ENCODE results near the gene COBLL1.

COBLL1 gene

DNA sequence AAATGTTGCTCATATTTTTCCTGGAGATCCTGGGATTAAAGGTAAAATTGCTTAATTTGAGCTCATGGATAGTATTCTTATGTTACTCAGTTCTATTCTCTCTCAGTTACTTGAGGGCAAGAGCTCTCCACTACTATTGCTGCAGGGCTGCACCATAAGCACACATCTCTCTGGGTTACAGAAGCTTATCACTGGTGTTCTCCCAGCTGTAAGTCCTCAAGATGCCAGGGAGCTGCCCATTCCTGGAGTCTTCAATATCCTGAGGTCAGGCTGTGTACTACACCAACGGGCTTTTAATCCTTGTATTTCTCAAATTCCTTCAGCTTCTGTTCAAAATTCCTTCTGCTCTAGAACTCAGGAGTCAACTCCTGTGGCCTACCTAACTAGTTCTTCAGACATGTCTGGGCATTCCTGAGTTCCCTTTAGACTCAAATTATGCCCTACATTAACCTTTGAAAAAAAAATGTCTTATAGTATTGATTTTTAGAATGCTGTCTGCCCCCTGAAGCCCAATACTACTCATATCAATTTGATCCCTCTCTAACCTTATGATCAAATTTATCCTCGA lies 17.7 kb upstream of the COBLL1 start:
- TF ChIP-seq Cebpa-rat (IDR thresholded peaks at IDR 0.05), result no peak
- H3K27ac ChIP-seq, result no peak overlapping the region
- no peaks in the 10 kb centered on the region for H3K4me1 ChIP-seq
- no peaks in the 10 kb centered on the region for H3K9me3 ChIP-seq
- H3K36me3 ChIP-seq, result no peaks in the 10 kb centered on the region
- H4K20me1 ChIP-seq, result no peaks in the 10 kb centered on the region
- no peak overlapping the region for H3K9ac ChIP-seq
- no peak overlapping the region for H3K4me2 ChIP-seq
- no peaks in the 10 kb centered on the region for H3K27me3 ChIP-seq
- H3K4me3 ChIP-seq, result no peak overlapping the region

DNA sequence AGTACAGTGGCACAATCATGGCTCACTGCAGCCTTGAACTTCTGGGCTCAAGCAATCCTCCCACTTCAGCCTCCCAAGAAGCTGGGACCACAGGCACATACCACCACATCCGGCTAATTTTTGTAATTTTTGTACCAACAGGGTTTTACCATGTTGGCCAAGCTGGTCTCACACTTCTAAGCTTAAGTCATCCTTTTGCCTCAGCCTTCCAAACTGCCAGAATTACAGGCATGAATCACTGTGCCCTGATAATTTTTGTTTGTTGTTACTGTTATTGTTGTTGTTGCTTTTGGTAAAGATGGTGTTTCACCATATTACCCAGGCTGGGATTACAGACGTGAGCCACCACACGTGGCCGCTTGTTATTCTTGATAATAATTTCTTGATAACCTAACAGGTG lies 10.5 kb upstream of the COBLL1 start:
- Histone ChIP-seq H3K4me2 (no peak overlapping the region), H3K9ac (no peak overlapping the region), H3K36me3 (no peaks in the 10 kb centered on the region), H3K9me3 (no peaks in the 10 kb centered on the region), H3K27ac (no peak overlapping the region), H3K4me3 (no peak overlapping the region), H3K4me1 (no peaks in the 10 kb centered on the region), H3K27me3 (no peaks in the 10 kb centered on the region), H4K20me1 (no peaks in the 10 kb centered on the region)
- TF ChIP-seq Cebpa-rat (IDR thresholded peaks at IDR 0.05), result no peak

DNA sequence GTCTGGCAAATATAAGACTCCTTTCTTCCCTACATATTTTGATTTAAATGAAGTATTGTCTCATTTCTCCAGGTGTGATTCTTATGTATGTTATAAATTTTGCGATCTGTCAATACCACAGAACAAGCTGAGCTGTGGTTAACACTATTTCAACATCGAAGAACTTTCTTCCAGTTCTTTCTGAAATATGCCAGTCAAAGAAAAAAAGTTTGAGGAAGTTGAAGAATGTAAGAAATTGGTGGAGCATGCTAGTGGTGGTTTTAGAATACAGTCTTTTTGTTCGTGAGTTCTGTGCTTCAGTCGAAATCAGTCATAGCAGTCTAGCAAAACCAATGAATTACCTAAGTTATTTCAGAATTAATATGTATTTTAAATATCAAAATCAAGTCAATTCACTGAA lies 8.6 kb upstream of the COBLL1 start:
- TF ChIP-seq Cebpa-rat (IDR thresholded peaks at IDR 0.05), result no peak
- Histone ChIP-seq H3K27ac (no peak overlapping the region), H3K9ac (no peak overlapping the region), H3K36me3 (no peaks in the 10 kb centered on the region), H3K27me3 (no peaks in the 10 kb centered on the region), H3K4me3 (no peak overlapping the region), H3K4me2 (no peak overlapping the region), H4K20me1 (no peaks in the 10 kb centered on the region), H3K4me1 (no peaks in the 10 kb centered on the region), H3K9me3 (no peaks in the 10 kb centered on the region)

DNA sequence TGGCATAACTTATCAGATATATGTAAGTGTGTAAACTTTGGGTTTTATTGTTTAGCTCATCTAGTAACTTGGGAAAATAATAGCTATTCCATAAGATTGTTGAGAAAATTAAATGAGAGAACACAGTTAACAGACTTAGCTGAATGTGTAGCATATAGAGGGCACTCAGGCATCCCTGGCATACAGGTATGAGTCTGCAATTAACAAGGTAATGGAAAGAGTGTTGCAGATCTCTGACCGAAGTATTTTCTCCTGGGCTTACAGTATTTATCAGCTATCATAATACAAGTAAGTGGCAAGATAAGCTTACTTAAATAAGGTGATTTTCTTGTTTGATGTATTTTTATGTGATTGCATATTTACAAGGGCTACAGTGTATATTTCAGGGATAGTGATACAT lies 7.9 kb upstream of the COBLL1 start:
- TF ChIP-seq Cebpa-rat (IDR thresholded peaks at IDR 0.05), result no peak
- Histone ChIP-seq H3K27me3 (no peaks in the 10 kb centered on the region), H4K20me1 (no peaks in the 10 kb centered on the region), H3K9me3 (no peaks in the 10 kb centered on the region), H3K27ac (no peak overlapping the region), H3K4me2 (no peak overlapping the region), H3K36me3 (no peaks in the 10 kb centered on the region), H3K4me1 (no peaks in the 10 kb centered on the region), H3K9ac (no peak overlapping the region), H3K4me3 (no peak overlapping the region)

DNA sequence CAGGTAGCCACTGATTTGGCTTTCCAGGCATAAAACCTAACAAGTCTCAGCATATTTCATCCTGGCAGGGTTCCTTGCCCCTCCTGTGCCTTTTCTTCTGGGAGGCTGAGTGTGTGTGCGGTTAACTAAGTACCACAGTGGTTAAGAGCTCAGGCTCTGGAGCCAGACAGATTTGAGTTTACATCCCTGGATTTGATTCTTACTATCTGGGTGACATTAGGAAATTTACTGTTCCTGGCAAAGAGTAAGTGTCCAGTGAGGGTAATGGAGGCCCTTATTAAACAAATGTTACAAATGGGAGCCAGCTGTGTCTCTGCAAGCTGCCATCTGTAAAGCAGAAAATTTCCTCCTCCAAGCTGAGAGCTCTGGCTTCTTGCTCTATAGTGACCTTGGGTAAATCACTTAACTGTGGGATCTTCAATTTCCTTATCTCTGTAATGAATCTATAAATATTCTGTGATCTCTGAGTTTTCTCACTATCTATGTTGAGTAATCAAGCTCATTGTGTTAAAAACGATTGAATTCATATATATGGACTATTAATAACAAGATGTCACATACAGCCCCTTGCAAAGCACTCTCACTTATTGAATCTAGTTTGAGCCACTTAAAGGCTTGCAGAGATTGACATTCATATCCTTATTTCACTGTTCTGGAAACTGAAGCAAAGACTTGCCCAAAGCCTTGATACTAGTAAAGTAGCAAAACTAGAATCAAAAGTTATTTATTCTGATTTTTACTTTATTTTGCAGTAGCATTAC lies 6.5 kb upstream of the COBLL1 start:
- Histone ChIP-seq H3K9ac (no peak overlapping the region), H3K27me3 (no peaks in the 10 kb centered on the region), H3K4me1 (no peaks in the 10 kb centered on the region), H3K4me2 (no peak overlapping the region), H3K9me3 (no peaks in the 10 kb centered on the region), H3K4me3 (no peak overlapping the region), H4K20me1 (no peaks in the 10 kb centered on the region), H3K36me3 (no peaks in the 10 kb centered on the region), H3K27ac (no peak overlapping the region)
- TF ChIP-seq Cebpa-rat (IDR thresholded peaks at IDR 0.05), result no peak

DNA sequence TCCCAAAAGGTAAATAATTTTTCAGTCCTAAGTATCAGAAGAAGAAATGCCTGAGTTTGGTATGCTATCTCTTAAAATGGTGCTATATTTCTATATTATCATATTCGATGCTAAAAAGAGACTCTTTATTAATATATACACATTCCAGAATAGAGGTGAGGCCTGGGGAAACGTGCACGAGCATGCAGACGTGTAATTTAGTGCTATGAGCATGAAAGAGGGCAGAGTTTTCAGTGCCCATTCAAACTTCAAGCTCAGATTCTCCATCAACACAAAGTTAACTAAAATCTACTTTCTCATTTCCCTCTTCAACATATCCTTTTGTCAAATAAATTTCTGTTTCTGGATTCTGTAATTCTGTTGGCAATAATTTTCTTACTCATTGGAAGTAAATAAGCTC lies 5.7 kb upstream of the COBLL1 start:
- H3K27ac ChIP-seq, result no peak overlapping the region
- no peaks in the 10 kb centered on the region for H3K9me3 ChIP-seq
- no peaks in the 10 kb centered on the region for H3K4me1 ChIP-seq
- H3K27me3 ChIP-seq, result no peaks in the 10 kb centered on the region
- no peaks in the 10 kb centered on the region for H3K36me3 ChIP-seq
- no peak for TF ChIP-seq Cebpa-rat (IDR thresholded peaks at IDR 0.05)
- H4K20me1 ChIP-seq, result no peaks in the 10 kb centered on the region
- H3K4me2 ChIP-seq, result no peak overlapping the region
- no peak overlapping the region for H3K4me3 ChIP-seq
- H3K9ac ChIP-seq, result no peak overlapping the region

DNA sequence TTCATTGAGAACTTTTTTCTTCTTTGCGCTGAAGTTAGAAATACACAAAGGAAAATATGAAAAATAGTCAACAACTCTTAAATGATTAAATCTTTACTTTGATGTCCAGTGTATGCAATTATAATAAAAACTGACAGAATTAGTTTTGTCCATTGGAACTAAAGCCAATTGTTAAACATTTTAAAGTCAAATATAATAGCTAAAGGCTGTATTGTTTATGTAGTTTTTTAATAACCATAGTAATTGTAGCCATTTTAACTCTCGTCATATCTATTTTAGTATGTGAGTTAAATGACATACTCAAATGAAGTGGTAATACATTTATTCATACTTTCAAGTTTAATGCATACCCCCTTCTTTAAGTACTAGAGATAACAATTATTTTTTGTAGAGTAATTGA lies 4.7 kb upstream of the COBLL1 start:
- H3K36me3 ChIP-seq, result no peaks in the 10 kb centered on the region
- H3K9ac ChIP-seq, result no peak overlapping the region
- no peak overlapping the region for H3K4me2 ChIP-seq
- no peak overlapping the region for H3K27ac ChIP-seq
- no peaks in the 10 kb centered on the region for H3K9me3 ChIP-seq
- no peaks in the 10 kb centered on the region for H3K27me3 ChIP-seq
- H3K4me1 ChIP-seq, result no peaks in the 10 kb centered on the region
- TF ChIP-seq Cebpa-rat (IDR thresholded peaks at IDR 0.05), result no peak
- no peaks in the 10 kb centered on the region for H4K20me1 ChIP-seq
- no peak overlapping the region for H3K4me3 ChIP-seq

DNA sequence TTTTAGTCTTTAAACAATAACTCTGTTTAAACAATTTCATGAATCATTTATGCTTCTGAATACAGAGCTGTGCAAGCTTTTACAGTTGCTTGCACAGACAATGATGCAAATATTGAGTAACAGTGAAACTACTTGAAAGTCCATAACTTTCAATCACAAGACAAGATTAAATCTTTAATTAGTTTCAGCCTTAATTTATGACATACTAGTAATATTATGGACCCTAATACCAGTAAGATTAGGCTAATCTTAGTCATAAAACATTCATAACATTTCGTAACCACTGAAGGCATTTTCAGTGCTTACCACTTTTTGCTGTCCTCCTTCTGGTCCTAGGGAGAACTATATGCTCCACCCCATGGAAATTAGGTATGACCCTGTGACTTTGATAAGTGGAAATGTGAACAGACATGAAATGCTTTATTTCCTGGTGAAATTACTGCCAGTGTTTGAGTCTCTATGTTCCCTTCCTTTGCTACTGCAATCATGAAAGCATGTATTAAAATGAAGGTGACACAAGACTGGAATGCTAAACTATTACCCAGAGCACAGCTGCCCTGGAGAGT lies 1.8 kb upstream of the COBLL1 start:
- Histone ChIP-seq H3K36me3 (no peaks in the 10 kb centered on the region), H3K27me3 (peaks cover 20% of the 10 kb centered on the region), H3K9ac (no peak overlapping the region), H3K4me2 (no peak overlapping the region), H3K9me3 (no peaks in the 10 kb centered on the region), H4K20me1 (no peaks in the 10 kb centered on the region), H3K27ac (no peak overlapping the region), H3K4me1 (peaks cover 8% of the 10 kb centered on the region), H3K4me3 (no peak overlapping the region)
- TF ChIP-seq Cebpa-rat (IDR thresholded peaks at IDR 0.05), result no peak

DNA sequence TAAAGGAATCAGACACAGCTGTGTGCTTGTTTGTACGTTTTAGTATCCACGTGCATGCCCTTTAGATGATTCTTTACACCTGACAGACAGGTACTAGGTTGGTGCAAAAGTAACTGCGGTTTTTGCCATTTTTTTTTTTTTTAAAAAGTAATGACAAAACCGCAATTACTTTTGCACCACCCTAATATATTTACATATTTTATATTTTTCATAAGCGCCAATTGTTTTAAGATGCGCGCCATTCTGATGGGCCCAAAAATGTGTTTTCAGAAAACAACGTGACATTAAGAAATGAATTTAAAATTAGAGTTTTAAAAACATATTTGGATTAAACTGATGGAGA lies 972 bp upstream of the COBLL1 start:
- no peak overlapping the region for H3K4me3 ChIP-seq
- no peaks in the 10 kb centered on the region for H4K20me1 ChIP-seq
- H3K27me3 ChIP-seq, result peaks cover 20% of the 10 kb centered on the region
- no peak for TF ChIP-seq Cebpa-rat (IDR thresholded peaks at IDR 0.05)
- peaks cover 8% of the 10 kb centered on the region for H3K4me1 ChIP-seq
- H3K9ac ChIP-seq, result no peak overlapping the region
- no peaks in the 10 kb centered on the region for H3K36me3 ChIP-seq
- peak overlapping the region; percentile 96; the same call in 1 of the 2 replicates for H3K4me2 ChIP-seq
- no peaks in the 10 kb centered on the region for H3K9me3 ChIP-seq
- H3K27ac ChIP-seq, result no peak overlapping the region

DNA sequence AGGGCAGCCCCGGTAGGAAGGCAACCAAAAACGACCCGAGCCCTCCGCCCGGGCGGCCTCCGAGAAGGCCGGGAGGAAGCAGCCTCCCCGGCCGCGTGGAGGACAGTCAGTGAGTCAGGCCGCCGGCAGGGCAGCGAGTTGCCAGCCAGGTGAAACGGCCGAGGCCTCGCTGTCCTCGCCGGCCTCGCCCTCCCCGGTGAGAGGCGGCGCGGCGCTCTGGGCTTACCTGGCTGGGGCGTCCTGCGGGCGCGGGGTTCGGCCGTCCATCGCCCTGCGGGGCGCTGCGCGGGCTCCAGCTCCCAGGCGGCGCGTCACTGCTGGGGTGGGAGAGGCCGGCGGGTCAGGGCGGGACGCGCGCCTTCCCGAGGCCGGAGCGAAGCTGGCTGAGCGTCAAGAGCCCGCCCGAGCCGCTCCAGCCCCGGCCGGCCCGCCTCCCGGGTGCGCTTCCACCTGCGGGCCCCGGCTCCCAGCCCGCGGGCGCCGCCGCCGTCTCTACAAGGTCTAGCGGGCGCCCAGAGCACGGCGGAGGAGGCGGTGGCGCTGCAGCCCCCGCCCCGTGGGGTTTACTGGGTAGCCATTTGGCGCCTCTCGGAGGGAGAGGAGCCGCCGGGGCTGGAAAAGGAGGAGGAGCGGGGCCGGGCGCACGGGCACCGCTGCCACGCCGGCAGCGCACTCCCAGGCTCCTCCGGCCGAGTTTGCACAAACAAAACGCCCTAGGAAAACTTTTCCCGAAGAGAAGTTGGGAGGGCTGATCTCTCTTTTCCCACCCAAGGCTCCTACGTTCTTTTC lies 499 bp downstream of the COBLL1 start:
- no peak for TF ChIP-seq Cebpa-rat (IDR thresholded peaks at IDR 0.05)
- H3K9me3 ChIP-seq, result no peaks in the 10 kb centered on the region
- no peaks in the 10 kb centered on the region for H4K20me1 ChIP-seq
- H3K4me1 ChIP-seq, result peaks cover 8% of the 10 kb centered on the region
- H3K4me2 ChIP-seq, result peak overlapping the region; percentile 96
- peak overlapping the region; percentile 87 for H3K4me3 ChIP-seq
- peak overlapping the region; percentile 56 for H3K27ac ChIP-seq
- H3K9ac ChIP-seq, result peak overlapping the region; percentile 81
- peaks cover 20% of the 10 kb centered on the region for H3K27me3 ChIP-seq
- H3K36me3 ChIP-seq, result no peaks in the 10 kb centered on the region
